ENCODE results near the gene PCGF3.

The PCGF3 gene

GRCh38 chr4:801436-802124, 95.9 kb downstream of the PCGF3 start:
- TF ChIP-seq USF1 (IDR thresholded peaks at IDR 0.05) (no peak), REST (IDR thresholded peaks at IDR 0.05; ENCODE audit: low read depth) (no peak), TEAD4 (IDR thresholded peaks at IDR 0.05) (no peak), TAF1 (IDR thresholded peaks at IDR 0.05; ENCODE audit: low read depth) (no peak), FOXM1 (IDR thresholded peaks at IDR 0.05; ENCODE audit: borderline replicate concordance, low read depth) (no peak), EGR1 (IDR thresholded peaks at IDR 0.05) (no peak), MAX (IDR thresholded peaks at IDR 0.05) (no peak)

- TF ChIP-seq NFIC (IDR thresholded peaks at IDR 0.05), result no peak
- no peak for TF ChIP-seq EGR1 (IDR thresholded peaks at IDR 0.05)
- TF ChIP-seq YY1 (IDR thresholded peaks at IDR 0.05; ENCODE audit: low read depth), result no peak
- no peak for TF ChIP-seq MAX (IDR thresholded peaks at IDR 0.05)
- no peak for TF ChIP-seq USF1 (IDR thresholded peaks at IDR 0.05)
- TF ChIP-seq TAF1 (IDR thresholded peaks at IDR 0.05; ENCODE audit: low read depth), result no peak
- no peak for TF ChIP-seq EP300 (IDR thresholded peaks at IDR 0.05; ENCODE audit: borderline replicate concordance)
- TF ChIP-seq TEAD4 (IDR thresholded peaks at IDR 0.05), result no peak
- no peak for TF ChIP-seq CEBPB (IDR thresholded peaks at IDR 0.05)
- TF ChIP-seq FOXM1 (IDR thresholded peaks at IDR 0.05; ENCODE audit: borderline replicate concordance, low read depth), result no peak
- no peak for TF ChIP-seq TCF12 (IDR thresholded peaks at IDR 0.05; ENCODE audit: low read depth)
- no peak for TF ChIP-seq CREB1 (IDR thresholded peaks at IDR 0.05; ENCODE audit: low read depth)
- TF ChIP-seq RAD21 (IDR thresholded peaks at IDR 0.05; ENCODE audit: low read depth), result no peak
- TF ChIP-seq ZBTB7A (IDR thresholded peaks at IDR 0.05; ENCODE audit: low read depth), result no peak
- no peak for TF ChIP-seq REST (IDR thresholded peaks at IDR 0.05; ENCODE audit: low read depth)
Measured at GRCh38 chr4:803884-804283, 98.3 kb downstream of the PCGF3 start.

- no peak for TF ChIP-seq REST (IDR thresholded peaks at IDR 0.05; ENCODE audit: low read depth)
- TF ChIP-seq ZBTB7A (IDR thresholded peaks at IDR 0.05; ENCODE audit: low read depth), result no peak
- TF ChIP-seq MAX (IDR thresholded peaks at IDR 0.05), result no peak
- TF ChIP-seq EP300 (IDR thresholded peaks at IDR 0.05; ENCODE audit: borderline replicate concordance), result no peak
- TF ChIP-seq CEBPB (IDR thresholded peaks at IDR 0.05), result no peak
- TF ChIP-seq EGR1 (IDR thresholded peaks at IDR 0.05), result no peak
- no peak for TF ChIP-seq CREB1 (IDR thresholded peaks at IDR 0.05; ENCODE audit: low read depth)
- TF ChIP-seq RAD21 (IDR thresholded peaks at IDR 0.05; ENCODE audit: low read depth), result no peak
- no peak for TF ChIP-seq YY1 (IDR thresholded peaks at IDR 0.05; ENCODE audit: low read depth)
- no peak for TF ChIP-seq TCF12 (IDR thresholded peaks at IDR 0.05; ENCODE audit: low read depth)
- no peak for TF ChIP-seq USF1 (IDR thresholded peaks at IDR 0.05)
- no peak for TF ChIP-seq FOXM1 (IDR thresholded peaks at IDR 0.05; ENCODE audit: borderline replicate concordance, low read depth)
- no peak for TF ChIP-seq NFIC (IDR thresholded peaks at IDR 0.05)
- TF ChIP-seq TEAD4 (IDR thresholded peaks at IDR 0.05), result no peak
- TF ChIP-seq TAF1 (IDR thresholded peaks at IDR 0.05; ENCODE audit: low read depth), result no peak
Measured at GRCh38 chr4:804804-805203, 99.2 kb downstream of the PCGF3 start.

- no peak for TF ChIP-seq TCF12 (IDR thresholded peaks at IDR 0.05; ENCODE audit: low read depth)
- TF ChIP-seq EP300 (IDR thresholded peaks at IDR 0.05; ENCODE audit: borderline replicate concordance), result no peak
- TF ChIP-seq REST (IDR thresholded peaks at IDR 0.05; ENCODE audit: low read depth), result no peak
- no peak for TF ChIP-seq ZBTB7A (IDR thresholded peaks at IDR 0.05; ENCODE audit: low read depth)
- no peak for TF ChIP-seq CREB1 (IDR thresholded peaks at IDR 0.05; ENCODE audit: low read depth)
- TF ChIP-seq TEAD4 (IDR thresholded peaks at IDR 0.05), result no peak
- TF ChIP-seq EGR1 (IDR thresholded peaks at IDR 0.05), result no peak
Measured at GRCh38 chr4:807792-808191, 102.2 kb downstream of the PCGF3 start.
